D721Med (cell line): ENCODE measurements around the gene TMEM116.
"Not testable (repeated sequence)": the region's sequence is repeated elsewhere in the genome, so short reads cannot be mapped to it uniquely, and the experiment has no call there.

Experiments
- DNase-seq: peaks from one replicate; pipeline ENCODE4 v3.0.0; 2011; ENCODE audit warnings: low spot score; ENCODE audit not compliant: insufficient read length
- FAIRE-seq: peaks from 2 replicates; lab custom pipeline; 2011; peaks lifted over from hg19 to GRCh38; lab: Jason Lieb, UNC
- CTCF ChIP-seq: IDR thresholded peaks from 2 replicates; pipeline ENCODE4 v1.5.1; 2012; ENCODE audit warnings: mild to moderate bottlenecking, control low read depth; ENCODE audit not compliant: insufficient read depth; ENCODE audit errors: missing control alignments

Gene TMEM116

DNA sequence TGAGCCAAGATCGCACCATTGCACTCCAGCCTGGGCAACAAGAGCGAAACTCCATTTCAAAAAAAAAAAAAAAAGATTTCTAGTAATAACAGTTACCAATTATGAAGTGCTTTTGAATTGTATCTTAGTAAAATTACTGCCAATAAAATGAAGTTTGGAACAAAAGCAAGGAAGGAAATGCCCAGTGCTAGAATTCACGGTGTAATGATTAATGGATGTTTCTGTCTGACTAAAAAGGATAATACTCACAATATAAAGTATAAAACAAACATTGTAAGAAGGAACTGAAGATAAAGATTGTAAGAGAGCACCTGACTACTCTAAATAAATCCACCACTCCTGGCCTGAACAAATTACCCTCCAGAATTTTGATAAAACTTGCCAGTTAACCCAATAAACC lies 4.0 kb downstream of the TMEM116 start:
- FAIRE-seq (no peak), DNase-seq (no peak)
- no peak for TF ChIP-seq CTCF

- DNase-seq (no peak), FAIRE-seq (no peak)
- no peak for TF ChIP-seq CTCF
Measured at GRCh38 chr12:112007945-112008344, 5.0 kb downstream of the TMEM116 start.

GRCh38 chr12:112005419-112006395 lies 7.3 kb downstream of the TMEM116 start:
- TF ChIP-seq CTCF, result no peak
- DNase-seq, result no peak
- FAIRE-seq, result no peak

DNA sequence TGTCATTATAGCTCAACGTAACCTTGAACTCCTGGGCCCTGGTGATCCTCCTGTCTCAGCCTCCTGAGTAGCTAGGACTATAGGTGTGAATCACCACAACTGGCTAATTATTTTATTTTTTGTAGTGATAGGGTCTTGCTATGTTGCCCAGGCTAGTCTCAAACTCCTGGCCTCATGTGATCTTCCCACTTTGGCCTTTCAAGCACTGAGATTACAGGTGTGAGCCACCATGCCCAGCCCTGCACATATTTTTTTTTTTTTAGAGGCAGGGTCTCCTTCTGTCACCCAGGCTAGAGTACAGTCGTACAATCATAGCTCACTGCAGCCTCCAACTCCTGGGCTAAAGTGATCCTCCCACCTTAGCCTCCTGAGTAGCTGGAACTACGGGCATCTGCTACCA lies 8.9 kb downstream of the TMEM116 start:
- no peak for FAIRE-seq
- no peak for TF ChIP-seq CTCF

DNA sequence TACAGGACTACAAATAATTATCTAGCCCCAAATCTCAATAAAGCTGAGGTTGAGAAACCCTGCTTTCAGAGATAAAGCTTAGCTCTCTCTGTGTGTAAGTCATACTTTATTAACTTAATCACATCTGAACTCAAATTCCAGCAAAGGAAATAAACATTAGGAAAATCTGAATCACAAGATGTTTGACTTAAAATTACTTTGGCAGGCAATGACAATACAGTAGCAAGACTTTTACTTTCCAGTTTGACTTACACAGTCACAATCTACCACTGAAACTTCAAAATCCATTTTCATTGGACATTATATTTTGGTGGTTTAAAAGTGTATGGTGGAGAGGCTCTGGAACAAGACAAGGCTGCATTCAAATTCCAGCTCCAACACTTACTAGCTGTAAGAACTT lies 11.4 kb downstream of the TMEM116 start:
- no peak for DNase-seq
- no peak for TF ChIP-seq CTCF
- FAIRE-seq, result no peak

More for the DNA sequence above, 8.9 kb downstream of the TMEM116 start:
- DNase-seq, result no peak

- no peak for FAIRE-seq
Measured at GRCh38 chr12:112000820-112001219, 12.1 kb downstream of the TMEM116 start.

GRCh38 chr12:111999129-111999528 lies 13.8 kb downstream of the TMEM116 start:
- not testable (repeated sequence) for FAIRE-seq

More at GRCh38 chr12:112000820-112001219, 12.1 kb downstream of the TMEM116 start:
- TF ChIP-seq CTCF, result no peak
- no peak for DNase-seq

More at GRCh38 chr12:111999129-111999528, 13.8 kb downstream of the TMEM116 start:
- not testable (repeated sequence) for DNase-seq
